K562 (cell line): Measurements from ENCODE around the gene CCDC33. TPM values are rescaled to one million over a fixed set of nuclear protein-coding genes. Genes with fewer than 3 reads are reported as not detected.

Experiments used
- DACH1 ChIP-seq: fragments of 450-650 bp; IDR thresholded peaks from 2 replicates; pipeline ENCODE4 v1.6.1; 2018; ENCODE audit not compliant: partially characterized antibody
- FOXA3 ChIP-seq, 2 experiments: fragments of 450-650 bp in 1 of 2; sonication (generic) in 1 of 2; formaldehyde crosslinking; IDR thresholded peaks in 1 of 2; conservative IDR thresholded peaks in 1 of 2; 2 replicates each; pipeline versions ENCODE4 v1.4.0 to v1.8.0; 2020 to 2022; ENCODE audit warnings: mild to moderate bottlenecking in 2 of 2, missing genetic modification reagents in 1 of 2
- HEY1 ChIP-seq: fragments of 250-450 bp; sonication (Bioruptor Pico); IDR thresholded peaks from 2 replicates; pipeline ENCODE4 v1.5.0; 2020; ENCODE audit warnings: mild to moderate bottlenecking, moderate library complexity, borderline replicate concordance
- REST ChIP-seq, 2 experiments: fragments of 450-650 bp; formaldehyde crosslinking in 1 of 2; IDR thresholded peaks; 2 replicates each; pipeline versions ENCODE4 v1.4.0 to v1.6.1; 2014 to 2020; ENCODE audit warnings: mild to moderate bottlenecking in 2 of 2, borderline replicate concordance in 1 of 2, low read depth in 1 of 2
- SP1 ChIP-seq: sonication (generic); formaldehyde crosslinking; IDR thresholded peaks from 2 replicates; pipeline ENCODE4 v1.8.1; 2022; ENCODE audit warnings: mild to moderate bottlenecking, missing genetic modification reagents
- TEAD2 ChIP-seq: fragments of 450-650 bp; IDR thresholded peaks from 2 replicates; pipeline ENCODE4 v1.6.1; 2016; ENCODE audit warnings: missing genetic modification characterization, control low read depth, missing compliant biosample characterization
- ZNF41 ChIP-seq: fragments of 250-450 bp; sonication (Bioruptor Pico); conservative IDR thresholded peaks from 2 replicates; pipeline ENCODE4 v1.4.0; 2020; ENCODE audit warnings: mild to moderate bottlenecking
- ZNF707 ChIP-seq: fragments of 250-450 bp; sonication (Bioruptor Pico); conservative IDR thresholded peaks from 2 replicates; pipeline ENCODE4 v1.8.0; 2022; ENCODE audit warnings: inconsistent platforms, mild to moderate bottlenecking, moderate library complexity
- polyA plus RNA-seq, 8 experiments: library from polyadenylated mRNA; depleted of rRNA in 4 of 8; stranded (reverse) in 5 of 8; unstranded in 3 of 8; fragments of >200 nt; fragmentation: Nextera tagmentation in 2 of 8; fragmentation: Illumina TruSeq in 1 of 8; extraction: Ambion mirVana in 2 of 8; extraction: Trizol in 1 of 8; gene quantifications; 2 replicates each; pipeline versions ENCODE4 v1.2.1 to v1.2.3, GENCODE V29; 2011 to 2014; ENCODE audit warnings: inconsistent platforms in 1 of 8, missing spikeins in 1 of 8
- total RNA-seq, 7 experiments: library from RNA; depleted of rRNA in 6 of 7; stranded (reverse); fragments of >200 nt in 6 of 7; fragmentation: Illumina TruSeq in 2 of 7; extraction: Trizol in 2 of 7; gene quantifications; 2 replicates each; pipeline versions ENCODE4 v1.2.1 to v1.2.3, GENCODE V29; 2011 to 2021; ENCODE audit warnings: low replicate concordance in 1 of 7

CCDC33 gene
- total and polyA plus RNA-seq, 9 of the 15 experiments (the other 6 are each of a cell fraction or from before 2014, with no cell fraction given): 0.08 to 1.1 (median 0.15) TPM; not detected in 4

GRCh38 chr15:74231475-74231874 lies 4.7 kb upstream of the CCDC33 start (continued):
- TF ChIP-seq REST (IDR thresholded peaks at IDR 0.05; ENCODE audit: borderline replicate concordance) (no peak), REST (CRISPR knock-in tag; IDR thresholded peaks at IDR 0.05; ENCODE audit: low read depth) (no peak), ZNF41 (CRISPR knock-in tag) (no peak), HEY1 (CRISPR knock-in tag) (no peak), TEAD2 (tag) (no peak), ZNF707 (CRISPR knock-in tag) (no peak), DACH1 (no peak), FOXA3 (CRISPR knock-in tag; conservative IDR thresholded peaks at IDR 0.05 in 1 of 2, IDR thresholded peaks at IDR 0.05 in 1 of 2) (no peak), SP1 (no peak)
